Measurements from ENCODE around the gene SPEN.

DNA sequence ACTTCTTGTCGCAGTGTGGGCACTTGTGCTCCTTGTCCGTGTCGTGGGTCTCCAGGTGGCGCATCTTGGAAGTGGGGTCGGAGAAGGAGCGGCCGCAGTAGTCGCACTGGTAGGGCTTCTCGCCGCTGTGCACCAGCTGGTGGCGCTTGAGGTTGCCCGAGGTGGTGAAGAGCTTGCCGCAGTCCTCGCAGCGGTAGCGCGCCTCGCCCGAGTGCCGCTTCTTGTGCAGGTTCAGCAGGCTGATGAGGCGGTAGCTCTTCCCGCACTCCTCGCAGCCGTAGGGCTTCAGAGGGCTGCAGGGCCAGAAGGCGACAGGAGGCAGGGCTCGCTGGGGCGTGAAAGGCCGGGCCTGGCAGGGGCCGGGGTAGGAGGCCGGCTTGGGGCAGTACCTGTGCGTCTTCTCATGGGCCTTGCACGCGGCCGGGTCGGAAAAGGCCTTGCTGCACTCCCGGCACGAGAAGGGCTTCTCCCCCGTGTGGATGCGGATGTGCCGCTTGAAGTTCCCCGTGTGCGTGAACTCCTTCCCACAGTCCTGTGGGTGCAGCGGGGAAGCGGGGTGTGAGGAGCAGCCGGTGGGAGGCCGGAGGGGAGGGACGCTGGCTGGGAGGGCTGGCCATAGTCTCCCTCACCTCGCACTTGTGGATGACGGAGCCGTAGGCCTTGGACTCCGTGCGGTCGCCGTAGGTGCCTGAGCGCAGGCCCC, 97.0 kb downstream of the SPEN start:
- TF ChIP-seq, protein P1, sequence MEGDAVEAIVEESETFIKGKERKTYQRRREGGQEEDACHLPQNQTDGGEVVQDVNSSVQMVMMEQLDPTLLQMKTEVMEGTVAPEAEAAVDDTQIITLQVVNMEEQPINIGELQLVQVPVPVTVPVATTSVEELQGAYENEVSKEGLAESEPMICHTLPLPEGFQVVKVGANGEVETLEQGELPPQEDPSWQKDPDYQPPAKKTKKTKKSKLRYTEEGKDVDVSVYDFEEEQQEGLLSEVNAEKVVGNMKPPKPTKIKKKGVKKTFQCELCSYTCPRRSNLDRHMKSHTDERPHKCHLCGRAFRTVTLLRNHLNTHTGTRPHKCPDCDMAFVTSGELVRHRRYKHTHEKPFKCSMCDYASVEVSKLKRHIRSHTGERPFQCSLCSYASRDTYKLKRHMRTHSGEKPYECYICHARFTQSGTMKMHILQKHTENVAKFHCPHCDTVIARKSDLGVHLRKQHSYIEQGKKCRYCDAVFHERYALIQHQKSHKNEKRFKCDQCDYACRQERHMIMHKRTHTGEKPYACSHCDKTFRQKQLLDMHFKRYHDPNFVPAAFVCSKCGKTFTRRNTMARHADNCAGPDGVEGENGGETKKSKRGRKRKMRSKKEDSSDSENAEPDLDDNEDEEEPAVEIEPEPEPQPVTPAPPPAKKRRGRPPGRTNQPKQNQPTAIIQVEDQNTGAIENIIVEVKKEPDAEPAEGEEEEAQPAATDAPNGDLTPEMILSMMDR (IDR thresholded peaks at IDR 0.05; ENCODE audit: borderline replicate concordance, extremely low read depth, low read length, poor library complexity, severe bottlenecking): no peak
- TF ChIP-seq EZH2 (IDR thresholded peaks at IDR 0.05; ENCODE audit: borderline replicate concordance, low read depth, low read length, severe bottlenecking): no peak
